Upper lobe of right lung (tissue), 1 donor: Measurements from ENCODE around the gene SLC38A3. TPM values are rescaled to one million over a fixed set of nuclear protein-coding genes. Genes with fewer than 3 reads are reported as not detected.

ENCODE experiments used
- ATAC-seq: fragments of 200-7000 bp; cut with Tn5 transposase; one replicate; pipeline ENCODE4 v1.9.1; 2020; ENCODE audit warnings: mild to moderate bottlenecking, moderate library complexity
- DNase-seq: peaks from one replicate; pipeline ENCODE4 v3.0.0-alpha.2; 2020
- H3K27ac ChIP-seq: fragments of 200-600 bp; one replicate; pipeline ENCODE4 v1.8.0; 2022
- H3K27me3 ChIP-seq: fragments of 200-600 bp; one replicate; pipeline ENCODE4 v1.8.0; 2022; ENCODE audit warnings: mild to moderate bottlenecking
- H3K36me3 ChIP-seq: fragments of 200-600 bp; one replicate; pipeline ENCODE4 v1.8.0; 2022
- H3K4me1 ChIP-seq: fragments of 200-600 bp; one replicate; pipeline ENCODE4 v1.8.0; 2022
- H3K4me3 ChIP-seq: fragments of 200-600 bp; one replicate; pipeline ENCODE4 v1.8.0; 2022; ENCODE audit warnings: mild to moderate bottlenecking
- H3K9me3 ChIP-seq: fragments of 200-600 bp; one replicate; pipeline ENCODE4 v1.8.0; 2022
- intact Hi-C: fragments of 100-400 bp; cut with DNase I; formaldehyde crosslinking; loops from one replicate; pipeline ENCODE4 v1.11.0; 2022
- total RNA-seq: library from RNA; stranded (reverse); fragmentation: NEBNext Ultra II Directional; extraction: Animal tissue kit (Norgen Biotek cat#: 25700); gene quantifications from one replicate; pipeline ENCODE4 v1.2.1, GENCODE V29; 2021
- TF ChIP-seq, protein P1 (sequence below): fragments of 200-600 bp; IDR thresholded peaks from one replicate; pipeline ENCODE4 v1.8.0; 2022; ENCODE audit warnings: antibody characterized with exemption
- donor health status: DM: no; HTN: yes; CAD: no; lungs with severe emphysema.

SLC38A3 gene
- total RNA-seq, 1 donor from 2014 or later, result not detected

- intact Hi-C loops, result no loop called here
- Histone ChIP-seq H3K27ac (peak overlapping the region; percentile 76), H3K27me3 (no peaks in the 10 kb centered on the region), H3K4me1 (peaks cover 83% of the 10 kb centered on the region), H3K4me3 (no peak overlapping the region), H3K9me3 (no peaks in the 10 kb centered on the region), H3K36me3 (no peaks in the 10 kb centered on the region)
- TF ChIP-seq, protein P1, sequence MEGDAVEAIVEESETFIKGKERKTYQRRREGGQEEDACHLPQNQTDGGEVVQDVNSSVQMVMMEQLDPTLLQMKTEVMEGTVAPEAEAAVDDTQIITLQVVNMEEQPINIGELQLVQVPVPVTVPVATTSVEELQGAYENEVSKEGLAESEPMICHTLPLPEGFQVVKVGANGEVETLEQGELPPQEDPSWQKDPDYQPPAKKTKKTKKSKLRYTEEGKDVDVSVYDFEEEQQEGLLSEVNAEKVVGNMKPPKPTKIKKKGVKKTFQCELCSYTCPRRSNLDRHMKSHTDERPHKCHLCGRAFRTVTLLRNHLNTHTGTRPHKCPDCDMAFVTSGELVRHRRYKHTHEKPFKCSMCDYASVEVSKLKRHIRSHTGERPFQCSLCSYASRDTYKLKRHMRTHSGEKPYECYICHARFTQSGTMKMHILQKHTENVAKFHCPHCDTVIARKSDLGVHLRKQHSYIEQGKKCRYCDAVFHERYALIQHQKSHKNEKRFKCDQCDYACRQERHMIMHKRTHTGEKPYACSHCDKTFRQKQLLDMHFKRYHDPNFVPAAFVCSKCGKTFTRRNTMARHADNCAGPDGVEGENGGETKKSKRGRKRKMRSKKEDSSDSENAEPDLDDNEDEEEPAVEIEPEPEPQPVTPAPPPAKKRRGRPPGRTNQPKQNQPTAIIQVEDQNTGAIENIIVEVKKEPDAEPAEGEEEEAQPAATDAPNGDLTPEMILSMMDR, result no peak
- ATAC-seq (no peak), DNase-seq (no peak)
Measured at GRCh38 chr3:50167841-50168209, 37.2 kb upstream of the SLC38A3 start.

DNA sequence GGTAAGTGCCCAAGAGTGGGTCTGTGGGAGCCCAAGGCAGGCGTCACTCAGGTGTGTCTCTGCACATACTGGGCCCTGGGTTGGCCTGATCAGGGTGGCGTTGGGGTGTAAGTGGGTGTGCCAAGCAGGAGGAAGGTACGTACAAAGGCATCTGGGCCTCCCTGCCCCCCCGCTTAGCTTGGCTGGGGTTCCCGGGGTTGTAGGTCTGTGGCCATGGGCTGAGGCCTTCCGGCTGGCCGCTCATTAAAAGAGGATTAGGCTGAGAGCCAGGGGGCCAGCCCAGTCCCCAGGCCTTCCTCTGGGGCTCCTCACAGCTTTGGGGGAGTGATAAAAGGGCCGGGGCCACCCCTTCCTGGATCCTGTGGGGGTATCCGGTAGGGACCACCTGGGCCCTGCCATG is 36.7 kb upstream of the SLC38A3 start:
- no peaks in the 10 kb centered on the region for H3K27me3 ChIP-seq
- H3K4me3 ChIP-seq, result no peak overlapping the region
- peak overlapping the region; percentile 76 for H3K27ac ChIP-seq
- intact Hi-C loops, result no loop called here
- no peaks in the 10 kb centered on the region for H3K36me3 ChIP-seq
- no peaks in the 10 kb centered on the region for H3K9me3 ChIP-seq
- DNase-seq (no peak), ATAC-seq (no peak)
- H3K4me1 ChIP-seq, result peaks cover 77% of the 10 kb centered on the region
- TF ChIP-seq, protein P1, result no peak

DNA sequence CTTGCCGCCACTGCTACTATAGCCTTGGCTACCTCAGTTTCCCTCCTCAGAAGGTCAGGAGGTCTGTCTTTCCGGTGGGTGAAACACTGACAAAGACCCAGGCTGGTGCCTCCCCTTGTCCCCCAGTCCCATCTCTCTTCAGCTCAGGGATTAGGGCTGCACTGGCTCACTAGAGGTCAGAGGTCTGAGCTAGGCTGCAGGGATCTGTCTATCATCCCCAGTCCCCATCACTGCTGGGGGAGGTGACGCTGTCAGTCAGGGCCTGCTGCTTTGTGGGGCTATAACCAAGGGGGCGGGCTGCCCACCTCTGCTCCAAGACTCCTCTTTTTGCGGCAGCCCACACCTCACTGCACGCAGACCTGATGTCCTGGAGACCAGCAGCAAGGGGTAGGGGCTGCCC is 36.3 kb upstream of the SLC38A3 start:
- intact Hi-C loops, result no loop called here
- no peaks in the 10 kb centered on the region for H3K9me3 ChIP-seq
- peaks cover 73% of the 10 kb centered on the region for H3K4me1 ChIP-seq
- no peaks in the 10 kb centered on the region for H3K27me3 ChIP-seq
- H3K27ac ChIP-seq, result peak overlapping the region; percentile 76
- ATAC-seq (no peak), DNase-seq (no peak)
- TF ChIP-seq, protein P1, result no peak
- H3K36me3 ChIP-seq, result no peaks in the 10 kb centered on the region
- no peak overlapping the region for H3K4me3 ChIP-seq

DNA sequence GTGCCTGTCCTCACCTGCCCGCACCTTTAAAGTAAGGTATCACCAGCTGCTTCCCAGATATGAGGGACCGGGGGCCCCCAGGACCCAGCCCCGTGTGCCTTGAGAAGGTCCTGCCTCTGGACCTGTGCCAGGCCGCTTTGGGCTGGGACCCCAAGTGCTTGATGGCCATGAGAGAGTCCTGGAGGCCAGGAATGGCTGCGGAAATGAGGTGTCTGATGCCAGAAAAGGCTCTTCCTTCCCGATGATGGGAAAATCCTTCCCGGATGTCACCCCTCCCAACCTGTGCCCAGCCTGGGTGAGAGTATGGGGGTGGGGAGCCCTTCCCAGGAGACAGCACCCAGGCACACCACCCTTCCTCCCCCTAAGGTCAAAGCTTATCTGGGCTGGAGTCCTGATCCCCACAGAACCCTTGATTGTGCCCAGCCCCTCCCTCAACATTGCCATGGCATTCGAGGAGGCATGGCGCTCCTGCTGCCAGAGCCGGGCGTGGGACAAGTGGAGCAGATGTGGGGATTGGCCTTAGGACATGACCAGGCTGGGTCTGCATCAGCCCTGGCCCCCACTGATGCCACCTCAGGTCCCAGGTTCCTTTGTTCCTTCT is 35.7 kb upstream of the SLC38A3 start:
- H3K27me3 ChIP-seq, result no peaks in the 10 kb centered on the region
- H3K4me1 ChIP-seq, result peaks cover 68% of the 10 kb centered on the region
- H3K36me3 ChIP-seq, result no peaks in the 10 kb centered on the region
- DNase-seq (no peak), ATAC-seq (no peak)
- intact Hi-C loops, result no loop called here
- no peak overlapping the region for H3K4me3 ChIP-seq
- TF ChIP-seq, protein P1, result no peak
- H3K9me3 ChIP-seq, result no peaks in the 10 kb centered on the region
- H3K27ac ChIP-seq, result peak overlapping the region; percentile 76

- H3K36me3 ChIP-seq, result no peaks in the 10 kb centered on the region
- no peaks in the 10 kb centered on the region for H3K9me3 ChIP-seq
- DNase-seq, result no peak
- peaks cover 62% of the 10 kb centered on the region for H3K4me1 ChIP-seq
- ATAC-seq, result no peak
- no peak overlapping the region for H3K4me3 ChIP-seq
- peak overlapping the region; percentile 76 for H3K27ac ChIP-seq
- TF ChIP-seq, protein P1, result no peak
- intact Hi-C loops, result no loop called here
- no peaks in the 10 kb centered on the region for H3K27me3 ChIP-seq
Measured at GRCh38 chr3:50169858-50170257, 35.2 kb upstream of the SLC38A3 start.

- DNase-seq (no peak), ATAC-seq (peak; percentile 35)
- H3K36me3 ChIP-seq, result no peaks in the 10 kb centered on the region
- peaks cover 54% of the 10 kb centered on the region for H3K4me1 ChIP-seq
- intact Hi-C loops, result no loop called here
- H3K9me3 ChIP-seq, result no peaks in the 10 kb centered on the region
- H3K27me3 ChIP-seq, result no peaks in the 10 kb centered on the region
- TF ChIP-seq, protein P1, result no peak
- no peak overlapping the region for H3K4me3 ChIP-seq
- peak overlapping the region; percentile 76 for H3K27ac ChIP-seq
Measured at GRCh38 chr3:50170689-50171088, 34.4 kb upstream of the SLC38A3 start.
